HEK293 (cell line): ENCODE results near the gene ATAD2B.

Experiments
- CTCF ChIA-PET: fragments of 350-600 bp; formaldehyde crosslinking; extraction: SDS; loops from one replicate; lab custom pipeline; 2021; ENCODE audit warnings: antibody characterized with exemption; lab: Yijun Ruan, JAX
- POLR2A ChIA-PET: fragments of 300-600 bp; formaldehyde crosslinking; extraction: SDS; loops from one replicate; lab custom pipeline; 2020; ENCODE audit warnings: antibody characterized with exemption, inconsistent platforms; lab: Yijun Ruan, JAX
- H3K27ac ChIP-seq: fragments of 200-500 bp; sonication (Bioruptor generic); 2 replicates; pipeline ENCODE4 v1.5.1; 2014; ENCODE audit warnings: low read depth, low read length, control low read depth, inconsistent platforms; ENCODE audit errors: extremely low read depth
- H3K36me3 ChIP-seq, 2 experiments: fragments of 200-500 bp in 1 of 2; sonication (Bioruptor generic) in 1 of 2; 1 replicate in 1 of 2; 2 replicates in 1 of 2; pipeline ENCODE4 v1.5.1; 2014 to 2017; ENCODE audit warnings: inconsistent platforms in 2 of 2, low read length in 2 of 2; ENCODE audit not compliant: control insufficient read depth in 2 of 2, insufficient read depth in 1 of 2
- H3K4me1 ChIP-seq: fragments of 200-500 bp; sonication (Bioruptor generic); 2 replicates; pipeline ENCODE4 v1.5.1; 2014; ENCODE audit warnings: mild to moderate bottlenecking, low read length, inconsistent platforms; ENCODE audit not compliant: control insufficient read depth, insufficient read depth
- H3K4me3 ChIP-seq: 2 replicates; pipeline ENCODE4 v1.5.1; 2011; ENCODE audit warnings: low read depth, mild to moderate bottlenecking, control low read depth, low read length, moderate library complexity
- H3K9me3 ChIP-seq: fragments of 200-500 bp; sonication (Bioruptor generic); 2 replicates; pipeline ENCODE4 v1.5.1; 2014; ENCODE audit warnings: low read depth, low read length, inconsistent platforms; ENCODE audit not compliant: control insufficient read depth, insufficient read depth
- EGR2 ChIP-seq: fragments of 450-650 bp; formaldehyde crosslinking; IDR thresholded peaks from 2 replicates; pipeline ENCODE4 v1.5.1; 2016; ENCODE audit warnings: low read depth, missing biosample characterization, missing genetic modification characterization
- GLIS1 ChIP-seq: fragments of 450-650 bp; formaldehyde crosslinking; IDR thresholded peaks from 2 replicates; pipeline ENCODE4 v1.5.1; 2016; ENCODE audit warnings: missing biosample characterization, missing genetic modification characterization
- KLF9 ChIP-seq: fragments of 450-650 bp; formaldehyde crosslinking; IDR thresholded peaks from 2 replicates; pipeline ENCODE4 v1.5.1; 2016; ENCODE audit warnings: missing biosample characterization, missing genetic modification characterization, low read depth
- PRDM1 ChIP-seq: fragments of 450-650 bp; formaldehyde crosslinking; IDR thresholded peaks from 2 replicates; pipeline ENCODE4; 2016; ENCODE audit warnings: missing biosample characterization, missing genetic modification characterization
- SP2 ChIP-seq: fragments of 450-650 bp; formaldehyde crosslinking; IDR thresholded peaks from 2 replicates; pipeline ENCODE4 v1.5.1; 2016; ENCODE audit warnings: missing biosample characterization, missing genetic modification characterization
- WT1 ChIP-seq: fragments of 450-650 bp; formaldehyde crosslinking; IDR thresholded peaks from 2 replicates; pipeline ENCODE4 v1.5.1; 2016; ENCODE audit warnings: missing biosample characterization, missing genetic modification characterization
- ZBTB7A ChIP-seq: fragments of 450-650 bp; formaldehyde crosslinking; IDR thresholded peaks from 2 replicates; pipeline ENCODE4 v1.5.1; 2016; ENCODE audit warnings: low read depth, missing biosample characterization, missing genetic modification characterization
- ZBTB8A ChIP-seq: fragments of 450-650 bp; formaldehyde crosslinking; IDR thresholded peaks from 2 replicates; pipeline ENCODE4 v1.5.1; 2016; ENCODE audit warnings: missing biosample characterization, missing genetic modification characterization
- ZFHX2 ChIP-seq: fragments of 450-650 bp; formaldehyde crosslinking; conservative IDR thresholded peaks from 2 replicates; pipeline ENCODE4 v1.5.1; 2016; ENCODE audit warnings: missing biosample characterization, missing genetic modification characterization
- ZFP69B ChIP-seq: fragments of 450-650 bp; formaldehyde crosslinking; IDR thresholded peaks from 2 replicates; pipeline ENCODE4 v1.5.1; 2016; ENCODE audit warnings: missing biosample characterization, missing genetic modification characterization
- ZNF114 ChIP-seq: fragments of 450-650 bp; formaldehyde crosslinking; IDR thresholded peaks from 2 replicates; pipeline ENCODE4 v1.5.0; 2017; ENCODE audit warnings: missing biosample characterization, missing genetic modification characterization
- ZNF16 ChIP-seq: fragments of 450-650 bp; formaldehyde crosslinking; IDR thresholded peaks from 2 replicates; pipeline ENCODE4 v1.5.1; 2016; ENCODE audit warnings: low read depth, missing biosample characterization, missing genetic modification characterization
- ZNF175 ChIP-seq: fragments of 450-650 bp; formaldehyde crosslinking; IDR thresholded peaks from 2 replicates; pipeline ENCODE4 v1.5.1; 2016; ENCODE audit warnings: missing biosample characterization, missing genetic modification characterization
- ZNF2 ChIP-seq: fragments of 450-650 bp; formaldehyde crosslinking; IDR thresholded peaks from 2 replicates; pipeline ENCODE4 v1.5.1; 2016; ENCODE audit warnings: missing biosample characterization, missing genetic modification characterization
- ZNF214 ChIP-seq: fragments of 450-650 bp; formaldehyde crosslinking; IDR thresholded peaks from 2 replicates; pipeline ENCODE4 v1.5.1; 2017; ENCODE audit warnings: missing biosample characterization, mild to moderate bottlenecking, missing genetic modification characterization, borderline replicate concordance
- ZNF23 ChIP-seq: fragments of 450-650 bp; formaldehyde crosslinking; IDR thresholded peaks from 2 replicates; pipeline ENCODE4 v1.5.1; 2016; ENCODE audit warnings: missing biosample characterization, missing genetic modification characterization, borderline replicate concordance
- ZNF677 ChIP-seq: fragments of 450-650 bp; IDR thresholded peaks from 2 replicates; pipeline ENCODE4 v1.5.0; 2018; ENCODE audit warnings: missing biosample characterization, mild to moderate bottlenecking, missing genetic modification characterization, moderate library complexity
- TF ChIP-seq, protein P1 (sequence below): fragments of 450-650 bp; formaldehyde crosslinking; IDR thresholded peaks from 2 replicates; pipeline ENCODE4 v1.5.1; 2017; ENCODE audit warnings: missing biosample characterization, mild to moderate bottlenecking, missing genetic modification characterization, moderate library complexity
- TF ChIP-seq, protein P2 (sequence below): fragments of 450-650 bp; formaldehyde crosslinking; IDR thresholded peaks from 2 replicates; pipeline ENCODE4 v1.5.1; 2016; ENCODE audit warnings: missing biosample characterization, missing genetic modification characterization
- TF ChIP-seq, protein P3 (sequence below): fragments of 450-650 bp; formaldehyde crosslinking; IDR thresholded peaks from 2 replicates; pipeline ENCODE4 v1.5.1; 2016; ENCODE audit warnings: missing biosample characterization, missing genetic modification characterization

The ATAD2B gene

DNA sequence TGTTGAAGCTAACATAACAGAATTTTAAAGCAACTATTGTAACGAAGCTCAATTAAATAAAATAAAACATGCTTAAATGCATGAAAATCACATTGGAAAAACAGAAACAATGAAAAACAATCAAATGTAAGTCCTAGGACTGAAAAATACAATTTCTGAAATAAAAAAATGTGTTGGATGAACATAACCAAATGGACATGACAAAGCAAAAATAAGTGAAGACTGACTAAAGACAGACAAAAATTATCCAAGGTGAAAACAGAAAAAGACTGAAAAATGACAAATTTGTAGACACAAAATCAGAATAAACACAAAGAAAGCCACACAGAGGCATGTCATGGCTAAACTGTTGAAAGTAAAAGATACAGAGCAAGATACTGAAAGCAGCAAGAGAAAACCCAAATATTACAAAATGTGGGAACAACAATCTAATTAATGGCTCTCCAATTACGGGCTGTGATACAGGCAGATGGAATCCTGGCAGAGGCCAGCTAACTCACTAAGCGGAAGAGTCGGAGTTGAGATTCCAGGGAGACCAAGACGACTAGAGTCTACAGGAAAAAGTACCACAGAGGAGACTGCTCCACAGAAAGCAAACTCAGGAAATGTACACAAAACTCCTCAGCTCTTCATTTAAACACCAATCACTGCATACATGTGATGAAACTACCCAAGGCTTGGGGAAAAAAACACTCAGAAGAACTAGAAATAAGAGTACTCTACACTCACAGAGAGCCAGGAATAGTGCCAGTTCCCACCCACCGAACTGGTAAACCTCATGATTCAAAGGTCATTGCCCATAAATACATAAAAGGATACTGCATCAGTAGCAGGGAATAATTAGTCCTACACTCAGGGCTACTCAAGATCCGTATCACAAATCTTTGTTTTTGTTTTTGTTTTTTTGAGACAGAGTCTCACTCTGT lies 83.6 kb downstream of the ATAD2B start:
- Histone ChIP-seq H3K27ac (no peak overlapping the region), H3K4me3 (no peak overlapping the region), H3K4me1 (no peaks in the 10 kb centered on the region), H3K9me3 (no peaks in the 10 kb centered on the region), H3K36me3 (no peaks in the 10 kb centered on the region)
- POLR2A ChIA-PET, result no interaction called here
- CTCF ChIA-PET, result interaction anchor here (0.5 to 1.3 kb wide), 3 partner anchors 19 to 826 kb away, joined by 3 to 6 read pairs (median 3); no protein-coding TSS in a partner anchor
- no peak for TF ChIP-seq ZNF214 (tag by site-specific recombination)
- TF ChIP-seq WT1 (tag by site-specific recombination), result no peak
- TF ChIP-seq, protein P1, sequence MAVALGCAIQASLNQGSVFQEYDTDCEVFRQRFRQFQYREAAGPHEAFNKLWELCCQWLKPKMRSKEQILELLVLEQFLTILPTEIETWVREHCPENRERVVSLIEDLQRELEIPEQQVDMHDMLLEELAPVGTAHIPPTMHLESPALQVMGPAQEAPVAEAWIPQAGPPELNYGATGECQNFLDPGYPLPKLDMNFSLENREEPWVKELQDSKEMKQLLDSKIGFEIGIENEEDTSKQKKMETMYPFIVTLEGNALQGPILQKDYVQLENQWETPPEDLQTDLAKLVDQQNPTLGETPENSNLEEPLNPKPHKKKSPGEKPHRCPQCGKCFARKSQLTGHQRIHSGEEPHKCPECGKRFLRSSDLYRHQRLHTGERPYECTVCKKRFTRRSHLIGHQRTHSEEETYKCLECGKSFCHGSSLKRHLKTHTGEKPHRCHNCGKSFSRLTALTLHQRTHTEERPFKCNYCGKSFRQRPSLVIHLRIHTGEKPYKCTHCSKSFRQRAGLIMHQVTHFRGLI (tag by site-specific recombination), result no peak

DNA sequence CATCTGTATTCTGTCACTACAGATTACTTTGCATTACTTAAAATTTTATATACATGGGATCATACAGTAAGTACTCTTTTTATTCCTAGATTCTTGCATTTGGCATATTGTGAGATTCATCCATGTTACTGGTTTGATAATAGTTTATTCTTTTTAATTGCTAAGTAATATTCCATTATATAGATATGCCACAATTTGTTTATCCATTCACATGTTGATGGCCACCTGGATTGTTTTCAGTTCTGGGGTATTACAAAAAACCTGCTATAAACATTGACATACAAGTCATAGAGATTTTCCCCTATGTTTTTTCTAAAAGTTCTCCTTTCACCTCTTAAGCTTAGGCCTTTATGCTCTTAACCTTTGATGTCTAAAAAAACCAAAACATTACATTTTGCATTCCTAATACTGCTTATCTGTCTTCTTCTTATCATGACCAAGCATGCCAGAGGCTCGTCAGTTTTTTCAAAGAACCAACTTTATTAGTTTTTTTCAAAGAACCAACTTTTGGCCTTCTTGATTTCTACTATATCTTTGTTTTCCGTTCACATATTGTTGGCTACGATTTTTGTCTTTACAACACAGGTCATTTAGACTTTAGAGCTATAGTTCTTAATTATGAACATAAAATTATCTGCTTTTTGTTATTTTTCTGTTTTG lies 86.9 kb downstream of the ATAD2B start:
- H3K4me1 ChIP-seq, result no peaks in the 10 kb centered on the region
- TF ChIP-seq ZNF677 (tag by site-specific recombination) (no peak), ZNF23 (tag by site-specific recombination) (no peak), PRDM1 (no peak), ZNF175 (tag by site-specific recombination) (no peak), GLIS1 (tag by site-specific recombination) (no peak)
- CTCF ChIA-PET, result interaction anchor here (0.6 to 1.5 kb wide), 2 partner anchors 15 to 1119 kb away, joined by 3 to 8 read pairs; no protein-coding TSS in a partner anchor
- H3K27ac ChIP-seq, result no peak overlapping the region
- H3K9me3 ChIP-seq, result no peaks in the 10 kb centered on the region
- H3K36me3 ChIP-seq, result no peaks in the 10 kb centered on the region
- POLR2A ChIA-PET, result no interaction called here
- H3K4me3 ChIP-seq, result no peak overlapping the region

DNA sequence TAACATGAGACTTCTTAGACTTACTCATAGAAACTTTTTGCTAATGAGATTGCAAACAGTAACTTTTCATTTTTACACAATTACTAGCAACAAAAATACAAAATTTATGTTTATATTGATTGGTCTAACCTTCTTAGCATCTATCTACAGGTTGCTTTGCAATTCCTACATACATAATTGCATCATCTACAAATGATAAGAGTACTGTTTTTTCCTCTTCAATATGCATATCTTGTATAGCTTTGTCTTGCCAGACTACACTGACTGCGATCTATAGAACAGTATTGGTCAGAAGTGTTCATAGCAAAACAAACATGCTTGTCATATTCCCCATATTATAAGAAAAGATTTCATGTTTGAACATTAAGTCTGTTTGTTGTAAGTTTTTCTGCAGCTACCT lies 87.9 kb downstream of the ATAD2B start:
- Histone ChIP-seq H3K9me3 (no peaks in the 10 kb centered on the region), H3K4me3 (no peak overlapping the region), H3K27ac (no peak overlapping the region)
- ChIA-PET CTCF (interaction anchor here (1.5 kb wide), 1 partner anchor 14 kb away, joined by 8 read pairs; no protein-coding TSS in a partner anchor), POLR2A (no interaction called here)
- no peak for TF ChIP-seq ZNF16 (tag by site-specific recombination)
- TF ChIP-seq ZNF677 (tag by site-specific recombination), result no peak
- TF ChIP-seq ZFP69B (tag by site-specific recombination), result no peak
- TF ChIP-seq ZFHX2, result no peak
- no peak for TF ChIP-seq EGR2 (tag by site-specific recombination)
- no peak for TF ChIP-seq ZNF114 (tag by site-specific recombination)
- no peak for TF ChIP-seq ZBTB7A (tag by site-specific recombination)
- TF ChIP-seq SP2 (tag by site-specific recombination), result no peak
- no peak for TF ChIP-seq ZNF2 (tag by site-specific recombination)
- TF ChIP-seq KLF9 (tag by site-specific recombination), result no peak
- TF ChIP-seq, protein P2, sequence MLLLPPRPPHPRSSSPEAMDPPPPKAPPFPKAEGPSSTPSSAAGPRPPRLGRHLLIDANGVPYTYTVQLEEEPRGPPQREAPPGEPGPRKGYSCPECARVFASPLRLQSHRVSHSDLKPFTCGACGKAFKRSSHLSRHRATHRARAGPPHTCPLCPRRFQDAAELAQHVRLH (tag by site-specific recombination), result no peak
- no peak for TF ChIP-seq ZBTB8A (tag by site-specific recombination)
- TF ChIP-seq, protein P3, sequence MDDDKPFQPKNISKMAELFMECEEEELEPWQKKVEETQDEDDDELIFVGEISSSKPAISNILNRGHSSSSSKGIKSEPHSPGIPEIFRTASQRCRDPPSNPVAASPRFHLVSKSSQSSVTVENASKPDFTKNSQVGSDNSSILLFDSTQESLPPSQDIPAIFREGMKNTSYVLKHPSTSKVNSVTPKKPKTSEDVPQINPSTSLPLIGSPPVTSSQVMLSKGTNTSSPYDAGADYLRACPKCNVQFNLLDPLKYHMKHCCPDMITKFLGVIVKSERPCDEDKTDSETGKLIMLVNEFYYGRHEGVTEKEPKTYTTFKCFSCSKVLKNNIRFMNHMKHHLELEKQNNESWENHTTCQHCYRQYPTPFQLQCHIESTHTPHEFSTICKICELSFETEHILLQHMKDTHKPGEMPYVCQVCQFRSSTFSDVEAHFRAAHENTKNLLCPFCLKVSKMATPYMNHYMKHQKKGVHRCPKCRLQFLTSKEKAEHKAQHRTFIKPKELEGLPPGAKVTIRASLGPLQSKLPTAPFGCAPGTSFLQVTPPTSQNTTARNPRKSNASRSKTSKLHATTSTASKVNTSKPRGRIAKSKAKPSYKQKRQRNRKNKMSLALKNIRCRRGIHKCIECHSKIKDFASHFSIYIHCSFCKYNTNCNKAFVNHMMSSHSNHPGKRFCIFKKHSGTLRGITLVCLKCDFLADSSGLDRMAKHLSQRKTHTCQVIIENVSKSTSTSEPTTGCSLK (tag by site-specific recombination), result no peak
- TF ChIP-seq, all 188 proteins: peak for 0
- Histone ChIP-seq H3K36me3 (no peaks in the 10 kb centered on the region), H3K4me1 (no peaks in the 10 kb centered on the region)
